ENCODE data around the gene HIVEP3.

GRCh38 chr1:41468122-41468762 lies 450.5 kb downstream of the HIVEP3 start:
- TF ChIP-seq, protein P1, sequence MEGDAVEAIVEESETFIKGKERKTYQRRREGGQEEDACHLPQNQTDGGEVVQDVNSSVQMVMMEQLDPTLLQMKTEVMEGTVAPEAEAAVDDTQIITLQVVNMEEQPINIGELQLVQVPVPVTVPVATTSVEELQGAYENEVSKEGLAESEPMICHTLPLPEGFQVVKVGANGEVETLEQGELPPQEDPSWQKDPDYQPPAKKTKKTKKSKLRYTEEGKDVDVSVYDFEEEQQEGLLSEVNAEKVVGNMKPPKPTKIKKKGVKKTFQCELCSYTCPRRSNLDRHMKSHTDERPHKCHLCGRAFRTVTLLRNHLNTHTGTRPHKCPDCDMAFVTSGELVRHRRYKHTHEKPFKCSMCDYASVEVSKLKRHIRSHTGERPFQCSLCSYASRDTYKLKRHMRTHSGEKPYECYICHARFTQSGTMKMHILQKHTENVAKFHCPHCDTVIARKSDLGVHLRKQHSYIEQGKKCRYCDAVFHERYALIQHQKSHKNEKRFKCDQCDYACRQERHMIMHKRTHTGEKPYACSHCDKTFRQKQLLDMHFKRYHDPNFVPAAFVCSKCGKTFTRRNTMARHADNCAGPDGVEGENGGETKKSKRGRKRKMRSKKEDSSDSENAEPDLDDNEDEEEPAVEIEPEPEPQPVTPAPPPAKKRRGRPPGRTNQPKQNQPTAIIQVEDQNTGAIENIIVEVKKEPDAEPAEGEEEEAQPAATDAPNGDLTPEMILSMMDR (IDR thresholded peaks at IDR 0.05; ENCODE audit: poor library complexity), result no peak
- TF ChIP-seq EZH2 (IDR thresholded peaks at IDR 0.05; ENCODE audit: borderline replicate concordance) (no peak), EZH2phosphoT487 (IDR thresholded peaks at IDR 0.05; ENCODE audit: low read depth, severe bottlenecking, unreplicated experiment) (no peak)
